KMS-11 (cell line): ENCODE measurements around the gene CDH13.

Source experiments
- H2AFZ ChIP-seq: fragments of 200-600 bp; sonication (generic); 2 replicates; pipeline ENCODE4 v1.6.1; 2016; ENCODE audit warnings: antibody characterized with exemption, mixed run types, low read depth
- H3K27ac ChIP-seq: fragments of 200-600 bp; sonication (generic); 2 replicates; pipeline ENCODE4 v1.6.1; 2016; ENCODE audit warnings: mild to moderate bottlenecking, mixed run types
- H3K27me3 ChIP-seq: fragments of 200-600 bp; sonication (generic); 2 replicates; pipeline ENCODE4 v1.6.1; 2017; ENCODE audit warnings: mild to moderate bottlenecking, low read depth, mixed run types, moderate library complexity; ENCODE audit not compliant: insufficient read depth
- H3K36me3 ChIP-seq: fragments of 200-600 bp; sonication (generic); 2 replicates; pipeline ENCODE4 v1.6.1; 2017; ENCODE audit warnings: mild to moderate bottlenecking, mixed run types; ENCODE audit not compliant: insufficient read depth
- H3K4me1 ChIP-seq: fragments of 200-600 bp; sonication (generic); 2 replicates; pipeline ENCODE4 v1.6.1; 2016; ENCODE audit warnings: mild to moderate bottlenecking, low read depth, mixed run types; ENCODE audit not compliant: poor library complexity, severe bottlenecking
- H3K4me2 ChIP-seq: fragments of 200-600 bp; sonication (generic); 2 replicates; pipeline ENCODE4 v1.7.0; 2016; ENCODE audit warnings: mild to moderate bottlenecking, mixed run types
- H3K4me3 ChIP-seq: fragments of 200-600 bp; sonication (generic); IDR thresholded peaks from 2 replicates; pipeline ENCODE4 v1.6.1; 2017; ENCODE audit warnings: low read depth, low read length, mixed read lengths; ENCODE audit not compliant: insufficient read depth
- H3K79me2 ChIP-seq: fragments of 200-600 bp; sonication (generic); 2 replicates; pipeline ENCODE4 v1.6.1; 2016; ENCODE audit warnings: low read depth, mixed run types; ENCODE audit not compliant: insufficient read depth
- H3K9ac ChIP-seq: fragments of 200-600 bp; sonication (generic); 2 replicates; pipeline ENCODE4 v1.6.1; 2016; ENCODE audit warnings: mild to moderate bottlenecking, mixed run types
- H4K20me1 ChIP-seq: fragments of 200-600 bp; sonication (generic); 2 replicates; pipeline ENCODE4 v1.6.1; 2016; ENCODE audit warnings: mild to moderate bottlenecking, mixed run types; ENCODE audit not compliant: insufficient read depth
- CTCF ChIP-seq: fragments of 200-600 bp; sonication (generic); conservative IDR thresholded peaks from 2 replicates; pipeline ENCODE4 v1.6.1; 2017; ENCODE audit warnings: low read depth, mild to moderate bottlenecking, antibody characterized with exemption, low read length, moderate library complexity, mixed read lengths

The CDH13 gene

GRCh38 chr16:83365166-83365565 lies 738.4 kb downstream of the CDH13 start:
- Histone ChIP-seq H3K36me3 (no peaks in the 10 kb centered on the region), H3K79me2 (no peaks in the 10 kb centered on the region), H4K20me1 (no peaks in the 10 kb centered on the region), H3K9ac (no peak overlapping the region), H3K4me1 (no peaks in the 10 kb centered on the region), H3K27me3 (no peaks in the 10 kb centered on the region), H2AFZ (no peak overlapping the region), H3K27ac (no peak overlapping the region), H3K4me3 (no peak overlapping the region), H3K4me2 (no peak overlapping the region)
- TF ChIP-seq CTCF = no peak

GRCh38 chr16:83366228-83366627 lies 739.5 kb downstream of the CDH13 start:
- no peak for TF ChIP-seq CTCF
- H3K27ac ChIP-seq = no peak overlapping the region
- H3K36me3 ChIP-seq = no peaks in the 10 kb centered on the region
- H2AFZ ChIP-seq = no peak overlapping the region
- no peaks in the 10 kb centered on the region for H4K20me1 ChIP-seq
- no peak overlapping the region for H3K4me2 ChIP-seq
- H3K4me3 ChIP-seq = no peak overlapping the region
- H3K79me2 ChIP-seq = no peaks in the 10 kb centered on the region
- H3K4me1 ChIP-seq = no peaks in the 10 kb centered on the region
- no peaks in the 10 kb centered on the region for H3K27me3 ChIP-seq
- H3K9ac ChIP-seq = no peak overlapping the region

- Histone ChIP-seq H3K27me3 (no peaks in the 10 kb centered on the region), H2AFZ (no peak overlapping the region), H3K4me1 (no peaks in the 10 kb centered on the region), H4K20me1 (no peaks in the 10 kb centered on the region), H3K79me2 (no peaks in the 10 kb centered on the region), H3K27ac (no peak overlapping the region), H3K9ac (no peak overlapping the region), H3K4me3 (no peak overlapping the region), H3K4me2 (no peak overlapping the region), H3K36me3 (no peaks in the 10 kb centered on the region)
- no peak for TF ChIP-seq CTCF
Measured at GRCh38 chr16:83374979-83375378, 748.2 kb downstream of the CDH13 start.

GRCh38 chr16:83389751-83390150 lies 763.0 kb downstream of the CDH13 start:
- H4K20me1 ChIP-seq = no peaks in the 10 kb centered on the region
- no peaks in the 10 kb centered on the region for H3K27me3 ChIP-seq
- H3K27ac ChIP-seq = no peak overlapping the region
- H3K36me3 ChIP-seq = no peaks in the 10 kb centered on the region
- no peak overlapping the region for H3K4me2 ChIP-seq
- TF ChIP-seq CTCF = no peak
- H2AFZ ChIP-seq = no peak overlapping the region
- H3K4me1 ChIP-seq = no peaks in the 10 kb centered on the region
- no peak overlapping the region for H3K4me3 ChIP-seq
- no peak overlapping the region for H3K9ac ChIP-seq
- H3K79me2 ChIP-seq = no peaks in the 10 kb centered on the region

- Histone ChIP-seq H3K27ac (no peak overlapping the region), H4K20me1 (no peaks in the 10 kb centered on the region), H3K4me1 (no peaks in the 10 kb centered on the region), H2AFZ (no peak overlapping the region), H3K4me2 (no peak overlapping the region), H3K4me3 (no peak overlapping the region), H3K9ac (no peak overlapping the region), H3K36me3 (no peaks in the 10 kb centered on the region), H3K27me3 (no peaks in the 10 kb centered on the region), H3K79me2 (no peaks in the 10 kb centered on the region)
- no peak for TF ChIP-seq CTCF
Measured at GRCh38 chr16:83390759-83391158, 764.0 kb downstream of the CDH13 start.
